ENCODE results near the gene CYTH1.

CYTH1 gene

DNA sequence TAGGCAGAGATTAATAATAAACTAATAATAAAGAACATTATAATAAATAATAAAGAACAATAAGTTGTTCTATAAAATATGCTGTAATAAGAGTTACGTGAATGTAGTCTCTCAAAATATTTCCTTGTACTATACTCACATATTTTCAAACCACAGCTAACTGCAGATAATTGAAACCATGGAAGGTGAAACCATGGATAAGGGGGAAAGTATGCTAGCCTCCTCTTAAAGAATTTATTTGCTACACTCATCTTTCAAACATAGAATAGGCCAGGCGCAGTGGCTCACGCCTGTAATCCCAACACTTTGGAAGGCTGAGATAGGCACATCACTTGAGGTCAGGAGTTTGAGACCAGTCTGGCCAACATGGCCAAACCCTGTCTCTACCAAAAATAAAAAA, 18.5 kb downstream of the CYTH1 start:
- CTCF ChIA-PET: interaction anchor here (1.4 kb wide), 1 partner anchor 14 kb away, joined by 3 read pairs; no protein-coding TSS in a partner anchor
- no peaks in the 10 kb centered on the region for H3K9me3 ChIP-seq (ENCODE audit: control insufficient read depth, insufficient read depth, low read depth, low read length)
- TF ChIP-seq ZNF302 (tag by site-specific recombination; IDR thresholded peaks at IDR 0.05; ENCODE audit: low read depth) (no peak), PRDM1 (tag by site-specific recombination; IDR thresholded peaks at IDR 0.05) (no peak), ZNF239 (tag by site-specific recombination; IDR thresholded peaks at IDR 0.05) (no peak), ZNF16 (tag by site-specific recombination; IDR thresholded peaks at IDR 0.05; ENCODE audit: low read depth) (no peak), ZNF548 (tag by site-specific recombination; IDR thresholded peaks at IDR 0.05) (no peak), HOXD13 (CRISPR knock-in tag; IDR thresholded peaks at IDR 0.05; ENCODE audit: borderline replicate concordance) (no peak), ZNF324 (tag by site-specific recombination; IDR thresholded peaks at IDR 0.05) (no peak)
- TF ChIP-seq, protein P1, sequence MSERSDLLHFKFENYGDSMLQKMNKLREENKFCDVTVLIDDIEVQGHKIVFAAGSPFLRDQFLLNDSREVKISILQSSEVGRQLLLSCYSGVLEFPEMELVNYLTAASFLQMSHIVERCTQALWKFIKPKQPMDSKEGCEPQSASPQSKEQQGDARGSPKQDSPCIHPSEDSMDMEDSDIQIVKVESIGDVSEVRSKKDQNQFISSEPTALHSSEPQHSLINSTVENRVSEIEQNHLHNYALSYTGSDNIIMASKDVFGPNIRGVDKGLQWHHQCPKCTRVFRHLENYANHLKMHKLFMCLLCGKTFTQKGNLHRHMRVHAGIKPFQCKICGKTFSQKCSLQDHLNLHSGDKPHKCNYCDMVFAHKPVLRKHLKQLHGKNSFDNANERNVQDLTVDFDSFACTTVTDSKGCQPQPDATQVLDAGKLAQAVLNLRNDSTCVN (tag by site-specific recombination; optimal IDR thresholded peaks at IDR 0.05): no peak
- TF ChIP-seq, protein P2, sequence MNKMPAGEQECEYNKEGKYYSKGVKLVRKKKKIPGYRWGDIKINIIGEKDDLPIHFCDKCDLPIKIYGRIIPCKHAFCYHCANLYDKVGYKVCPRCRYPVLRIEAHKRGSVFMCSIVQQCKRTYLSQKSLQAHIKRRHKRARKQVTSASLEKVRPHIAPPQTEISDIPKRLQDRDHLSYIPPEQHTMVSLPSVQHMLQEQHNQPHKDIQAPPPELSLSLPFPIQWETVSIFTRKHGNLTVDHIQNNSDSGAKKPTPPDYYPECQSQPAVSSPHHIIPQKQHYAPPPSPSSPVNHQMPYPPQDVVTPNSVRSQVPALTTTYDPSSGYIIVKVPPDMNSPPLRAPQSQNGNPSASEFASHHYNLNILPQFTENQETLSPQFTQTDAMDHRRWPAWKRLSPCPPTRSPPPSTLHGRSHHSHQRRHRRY (tag by site-specific recombination; IDR thresholded peaks at IDR 0.05): no peak

DNA sequence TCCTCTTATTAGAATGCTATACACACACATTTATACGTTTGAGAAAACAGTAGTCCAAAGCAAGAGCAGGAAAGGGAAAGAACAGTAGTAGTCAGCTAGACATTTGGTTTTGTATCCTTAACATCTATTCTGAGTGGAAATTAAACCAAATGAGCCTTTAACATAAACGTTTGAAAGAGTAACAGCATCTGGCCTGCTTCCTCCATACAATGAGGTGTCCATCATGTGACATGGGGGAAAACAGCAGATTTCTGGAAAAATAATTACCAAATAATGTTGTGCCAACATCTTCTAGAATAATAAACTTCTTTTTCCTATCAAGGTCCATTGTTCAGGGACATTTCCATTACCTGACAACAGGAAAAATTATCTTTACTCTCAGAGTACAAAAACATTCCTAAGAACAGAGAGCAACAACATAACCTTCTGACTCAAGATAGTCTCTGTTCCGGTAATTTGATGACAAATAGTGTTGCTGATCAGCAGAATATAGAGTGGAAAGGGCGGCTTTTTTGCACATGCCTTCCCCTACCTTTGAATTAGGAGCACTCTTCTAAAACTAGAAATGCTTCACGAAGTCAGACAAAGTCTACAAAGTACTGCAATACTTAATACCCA, 20.2 kb downstream of the CYTH1 start:
- CTCF ChIA-PET: no interaction called here
- POLR2A ChIA-PET: no interaction called here
- Histone ChIP-seq H3K4me3 (ENCODE audit: low read depth, low read length) (no peak overlapping the region), H3K27ac (ENCODE audit: extremely low read depth, low read depth, low read length) (no peak overlapping the region), H3K4me1 (ENCODE audit: control insufficient read depth, insufficient read depth, low read length) (peaks cover 23% of the 10 kb centered on the region), H3K36me3 (ENCODE audit: control insufficient read depth in 2 of 2, insufficient read depth in 1 of 2, low read length in 2 of 2) (no peaks in the 10 kb centered on the region), H3K9me3 (ENCODE audit: control insufficient read depth, insufficient read depth, low read depth, low read length) (no peaks in the 10 kb centered on the region)
- TF ChIP-seq, protein P3, sequence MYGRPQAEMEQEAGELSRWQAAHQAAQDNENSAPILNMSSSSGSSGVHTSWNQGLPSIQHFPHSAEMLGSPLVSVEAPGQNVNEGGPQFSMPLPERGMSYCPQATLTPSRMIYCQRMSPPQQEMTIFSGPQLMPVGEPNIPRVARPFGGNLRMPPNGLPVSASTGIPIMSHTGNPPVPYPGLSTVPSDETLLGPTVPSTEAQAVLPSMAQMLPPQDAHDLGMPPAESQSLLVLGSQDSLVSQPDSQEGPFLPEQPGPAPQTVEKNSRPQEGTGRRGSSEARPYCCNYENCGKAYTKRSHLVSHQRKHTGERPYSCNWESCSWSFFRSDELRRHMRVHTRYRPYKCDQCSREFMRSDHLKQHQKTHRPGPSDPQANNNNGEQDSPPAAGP (tag by site-specific recombination; IDR thresholded peaks at IDR 0.05): no peak
- TF ChIP-seq, protein P2 (tag by site-specific recombination; IDR thresholded peaks at IDR 0.05): no peak
- TF ChIP-seq ZNF677 (tag by site-specific recombination; IDR thresholded peaks at IDR 0.05) (no peak), MYNN (tag by site-specific recombination; IDR thresholded peaks at IDR 0.05; ENCODE audit: borderline replicate concordance) (no peak), ZNF184 (tag by site-specific recombination; IDR thresholded peaks at IDR 0.05) (no peak), TCF7L2 (IDR thresholded peaks at IDR 0.05; ENCODE audit: borderline replicate concordance, low read depth, low read length) (no peak), ZNF366 (tag by site-specific recombination; conservative IDR thresholded peaks at IDR 0.05) (no peak), ZNF157 (tag by site-specific recombination; IDR thresholded peaks at IDR 0.05) (no peak), ZNF660 (tag by site-specific recombination; IDR thresholded peaks at IDR 0.05) (no peak), ZNF558 (tag by site-specific recombination; IDR thresholded peaks at IDR 0.05) (no peak)

More for the DNA sequence above, 18.5 kb downstream of the CYTH1 start:
- H3K27ac ChIP-seq (ENCODE audit: extremely low read depth, low read depth, low read length): no peak overlapping the region
- H3K4me1 ChIP-seq (ENCODE audit: control insufficient read depth, insufficient read depth, low read length): peaks cover 26% of the 10 kb centered on the region
- H3K36me3 ChIP-seq (ENCODE audit: control insufficient read depth in 2 of 2, insufficient read depth in 1 of 2, low read length in 2 of 2): no peaks in the 10 kb centered on the region
- POLR2A ChIA-PET: interaction anchor here (0.5 kb wide), 1 partner anchor 1456 kb away, joined by 3 read pairs; no protein-coding TSS in a partner anchor
- no peak overlapping the region for H3K4me3 ChIP-seq (ENCODE audit: low read depth, low read length)

Measured in HEK293 (cell line).